ENCODE results near the gene ODF4.

DNA sequence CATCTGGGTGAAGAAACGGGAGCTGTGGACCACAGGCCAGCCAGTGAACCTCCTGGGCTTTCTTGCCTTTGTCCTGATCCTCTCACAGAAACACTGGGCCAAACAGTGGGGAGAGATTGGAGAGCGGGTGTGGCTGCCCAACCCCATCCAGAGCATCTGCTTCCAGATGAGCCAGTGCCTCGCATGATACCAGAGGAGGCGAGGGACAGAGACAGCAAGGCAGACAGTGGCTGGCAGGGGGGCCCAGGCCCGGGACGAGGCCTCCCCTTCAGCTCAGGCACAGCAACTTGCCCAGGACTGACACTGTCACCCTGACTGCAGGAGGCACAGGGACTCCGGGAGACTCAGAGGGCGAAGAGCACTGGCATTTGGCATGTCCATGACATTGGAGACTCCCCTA is 17.6 kb upstream of the ODF4 start:
- TF ChIP-seq, protein P1, sequence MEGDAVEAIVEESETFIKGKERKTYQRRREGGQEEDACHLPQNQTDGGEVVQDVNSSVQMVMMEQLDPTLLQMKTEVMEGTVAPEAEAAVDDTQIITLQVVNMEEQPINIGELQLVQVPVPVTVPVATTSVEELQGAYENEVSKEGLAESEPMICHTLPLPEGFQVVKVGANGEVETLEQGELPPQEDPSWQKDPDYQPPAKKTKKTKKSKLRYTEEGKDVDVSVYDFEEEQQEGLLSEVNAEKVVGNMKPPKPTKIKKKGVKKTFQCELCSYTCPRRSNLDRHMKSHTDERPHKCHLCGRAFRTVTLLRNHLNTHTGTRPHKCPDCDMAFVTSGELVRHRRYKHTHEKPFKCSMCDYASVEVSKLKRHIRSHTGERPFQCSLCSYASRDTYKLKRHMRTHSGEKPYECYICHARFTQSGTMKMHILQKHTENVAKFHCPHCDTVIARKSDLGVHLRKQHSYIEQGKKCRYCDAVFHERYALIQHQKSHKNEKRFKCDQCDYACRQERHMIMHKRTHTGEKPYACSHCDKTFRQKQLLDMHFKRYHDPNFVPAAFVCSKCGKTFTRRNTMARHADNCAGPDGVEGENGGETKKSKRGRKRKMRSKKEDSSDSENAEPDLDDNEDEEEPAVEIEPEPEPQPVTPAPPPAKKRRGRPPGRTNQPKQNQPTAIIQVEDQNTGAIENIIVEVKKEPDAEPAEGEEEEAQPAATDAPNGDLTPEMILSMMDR (IDR thresholded peaks at IDR 0.05): no peak
- TF ChIP-seq POLR2A (IDR thresholded peaks at IDR 0.05): no peak

Data from adrenal gland (tissue), 5 donors.